Activated T-helper 2 cell treated with anti-CD3 and anti-CD28 coated beads, Interferon-gamma antibody, Interleukin-2, Interleukin-4, amounts not matched to agents 10 μg/mL and 5 μg/mL and 100 μg/mL, durations not matched to agents 14 hours and 24 hours and 36 hours (primary cell): ENCODE data around the gene WWC1. TPM values are rescaled to one million over a fixed set of nuclear protein-coding genes. Genes with fewer than 3 reads are reported as not detected.
"Not testable (repeated sequence)": the region's sequence is repeated elsewhere in the genome, so short reads cannot be mapped to it uniquely, and the experiment has no call there.

Source experiments
- DNase-seq: peaks from one replicate; pipeline ENCODE4 v3.0.0; 2021; ENCODE audit warnings: low spot score
- H3K27ac Mint-ChIP-seq: one replicate; pipeline ENCODE4 v1.8.0; 2021; ENCODE audit warnings: mixed read lengths
- H3K27me3 Mint-ChIP-seq: one replicate; pipeline ENCODE4 v1.8.0; 2021; ENCODE audit warnings: low read depth, mixed read lengths
- H3K36me3 Mint-ChIP-seq: one replicate; pipeline ENCODE4 v1.8.0; 2021; ENCODE audit warnings: low read depth, mixed read lengths
- H3K4me1 Mint-ChIP-seq: one replicate; pipeline ENCODE4 v1.8.0; 2021; ENCODE audit warnings: low read depth, mixed read lengths
- H3K4me3 Mint-ChIP-seq: one replicate; pipeline ENCODE4 v1.8.0; 2021; ENCODE audit warnings: low read depth, mild to moderate bottlenecking, moderate library complexity, mixed read lengths
- H3K9me3 Mint-ChIP-seq: one replicate; pipeline ENCODE4 v1.8.0; 2021; ENCODE audit warnings: mixed read lengths
- intact Hi-C: fragments of 100-400 bp; cut with micrococcal nuclease; formaldehyde crosslinking; loops from one replicate; pipeline ENCODE4 v1.15.1; 2023
- total RNA-seq: library from RNA; stranded (reverse); gene quantifications from 2 replicates; pipeline ENCODE4 v1.2.3, GENCODE V29; 2022

The WWC1 gene
- total RNA-seq, 1 donor from 2014 or later: 0.59 TPM

DNA sequence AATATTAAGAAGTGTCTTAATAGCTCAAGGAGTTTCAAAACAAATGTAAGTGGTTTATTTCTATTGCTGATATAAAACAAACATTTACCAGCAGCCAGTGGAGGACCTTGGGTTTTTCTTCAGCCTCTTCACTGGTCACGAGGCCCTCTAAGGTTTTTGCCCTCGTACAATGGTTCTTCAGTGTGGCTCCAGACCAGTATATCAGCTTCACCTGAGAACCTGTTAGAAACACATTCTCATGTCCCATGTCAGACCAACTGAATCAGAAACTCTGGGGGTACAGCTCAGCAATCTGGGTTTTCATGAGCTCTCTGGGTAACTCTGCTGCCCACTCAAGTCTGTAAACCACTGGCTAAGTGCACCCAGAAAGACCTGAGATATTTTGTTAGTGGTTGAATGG is 12.9 kb downstream of the WWC1 start:
- intact Hi-C loops: no loop called here
- Mint-ChIP-seq H3K27me3 (peaks cover 2% of the 10 kb centered on the region), H3K36me3 (no peaks in the 10 kb centered on the region), H3K4me3 (no peak overlapping the region), H3K4me1 (no peaks in the 10 kb centered on the region), H3K9me3 (no peaks in the 10 kb centered on the region), H3K27ac (no peak overlapping the region)
- no peak for DNase-seq

DNA sequence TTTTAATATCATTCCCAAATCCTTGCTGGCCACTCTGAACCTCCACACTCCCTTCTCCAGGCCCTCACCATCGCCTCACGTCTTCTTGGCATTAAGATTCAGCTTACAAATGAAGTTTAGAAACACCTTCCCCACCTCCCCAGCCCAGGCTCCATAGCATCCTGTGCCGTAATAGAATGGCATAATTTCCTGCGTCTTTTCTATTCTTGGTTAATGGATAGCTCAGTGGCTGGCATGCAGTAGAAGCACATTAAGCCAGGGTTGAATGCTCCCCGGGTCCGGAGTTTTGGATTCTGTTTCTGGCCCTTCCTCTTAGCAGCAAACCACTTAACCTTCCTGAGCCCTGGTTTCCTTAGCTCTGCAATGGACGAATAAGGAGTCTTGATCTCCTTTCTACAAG is 13.8 kb downstream of the WWC1 start:
- no peak overlapping the region for H3K27ac Mint-ChIP-seq

DNA sequence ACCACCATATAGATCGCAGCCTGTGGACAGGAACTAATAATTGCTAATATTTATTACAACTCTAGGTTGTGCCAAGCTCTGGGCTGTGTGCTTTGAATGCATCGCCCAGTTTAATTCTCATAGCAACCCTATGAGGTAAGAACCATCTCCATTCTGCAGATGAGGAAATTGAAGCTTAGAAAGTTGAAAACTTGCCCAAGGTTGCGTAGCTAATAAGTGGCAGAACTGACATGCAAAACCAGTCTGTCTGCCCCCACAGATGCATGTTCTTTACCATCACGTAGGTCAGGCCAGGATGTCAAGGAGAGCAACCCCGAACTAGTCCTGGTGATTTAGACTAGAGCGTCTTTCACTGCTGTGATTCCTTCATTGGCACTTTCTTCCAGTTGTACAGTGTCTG is 15.6 kb downstream of the WWC1 start:
- peaks cover 2% of the 10 kb centered on the region for H3K27me3 Mint-ChIP-seq
- H3K4me1 Mint-ChIP-seq: no peaks in the 10 kb centered on the region
- no peak overlapping the region for H3K27ac Mint-ChIP-seq
- intact Hi-C loops: no loop called here
- no peak for DNase-seq
- no peaks in the 10 kb centered on the region for H3K36me3 Mint-ChIP-seq
- H3K4me3 Mint-ChIP-seq: no peak overlapping the region
- H3K9me3 Mint-ChIP-seq: no peaks in the 10 kb centered on the region

More for the DNA sequence above, 13.8 kb downstream of the WWC1 start:
- intact Hi-C loops: no loop called here
- DNase-seq: no peak
- no peaks in the 10 kb centered on the region for H3K36me3 Mint-ChIP-seq
- H3K4me3 Mint-ChIP-seq: no peak overlapping the region
- H3K27me3 Mint-ChIP-seq: peaks cover 2% of the 10 kb centered on the region
- H3K9me3 Mint-ChIP-seq: no peaks in the 10 kb centered on the region
- no peaks in the 10 kb centered on the region for H3K4me1 Mint-ChIP-seq

DNA sequence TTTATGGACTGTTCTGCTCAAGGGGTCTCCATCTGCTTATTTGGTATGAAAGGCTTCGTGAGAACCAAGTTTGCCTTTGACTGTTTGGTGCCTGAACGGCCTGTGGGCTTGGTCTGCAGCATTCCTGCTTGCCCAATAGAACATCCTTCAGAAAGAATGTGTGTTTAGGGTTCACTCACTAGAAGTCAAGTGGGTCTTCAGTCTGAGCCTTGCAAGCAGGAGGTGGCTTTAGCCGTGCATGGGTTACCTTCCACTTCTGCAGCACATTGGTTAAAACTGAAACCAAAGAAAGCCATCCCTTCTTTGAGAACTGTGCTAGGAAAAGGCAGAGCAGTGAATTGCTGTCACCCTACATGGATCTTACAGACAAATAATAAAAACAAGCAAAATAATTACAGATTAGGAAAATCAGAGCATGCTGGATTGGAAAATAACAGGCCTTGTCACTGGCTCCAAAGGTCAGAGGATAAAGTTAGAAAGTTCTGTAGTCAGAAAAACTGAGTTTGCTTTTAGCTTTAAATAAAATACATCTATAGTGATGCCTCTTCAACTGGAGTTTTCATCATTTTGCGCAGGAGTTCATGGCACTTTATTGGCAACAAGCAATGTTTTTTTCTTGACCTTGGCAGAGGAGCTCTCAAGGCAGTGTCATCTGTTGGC is 16.6 kb downstream of the WWC1 start:
- H3K27me3 Mint-ChIP-seq: peaks cover 2% of the 10 kb centered on the region

DNA sequence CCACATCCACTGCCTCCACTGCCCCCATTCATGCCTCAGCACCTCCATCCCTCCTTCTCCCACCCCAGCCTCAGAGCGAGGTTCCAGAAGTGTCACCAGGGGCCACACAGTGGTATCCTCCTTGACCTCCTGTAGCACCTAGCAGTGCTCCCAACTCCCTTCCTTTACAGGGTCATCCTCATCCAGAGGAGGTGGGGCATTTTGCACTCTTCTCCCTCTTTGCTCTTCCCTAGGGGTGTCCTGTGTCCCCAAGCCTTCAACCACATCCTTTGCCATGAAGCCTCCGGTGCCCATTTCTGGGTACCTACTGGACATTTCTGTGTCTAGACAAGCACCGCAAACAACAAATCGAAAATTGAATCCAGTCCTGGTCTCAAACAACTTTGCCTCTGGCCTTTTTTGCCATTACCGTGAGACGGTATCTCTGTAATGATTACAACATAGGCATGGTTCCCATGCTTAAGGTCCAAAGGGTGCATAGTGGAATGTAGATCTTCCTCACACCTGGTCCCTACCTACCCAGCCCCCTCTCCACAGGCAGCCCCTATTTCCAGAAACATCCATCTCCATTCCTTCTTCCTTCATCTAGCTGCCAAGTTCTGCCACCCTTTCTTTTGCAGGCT is 17.6 kb downstream of the WWC1 start:
- Mint-ChIP-seq H3K27ac (no peak overlapping the region), H3K4me3 (no peak overlapping the region), H3K4me1 (no peaks in the 10 kb centered on the region), H3K27me3 (peaks cover 2% of the 10 kb centered on the region), H3K36me3 (no peaks in the 10 kb centered on the region), H3K9me3 (no peaks in the 10 kb centered on the region)
- intact Hi-C loops: no loop called here
- no peak for DNase-seq

More for the DNA sequence above, 16.6 kb downstream of the WWC1 start:
- no peaks in the 10 kb centered on the region for H3K36me3 Mint-ChIP-seq
- H3K4me3 Mint-ChIP-seq: no peak overlapping the region
- intact Hi-C loops: no loop called here
- DNase-seq: no peak
- H3K9me3 Mint-ChIP-seq: no peaks in the 10 kb centered on the region
- H3K4me1 Mint-ChIP-seq: no peaks in the 10 kb centered on the region
- H3K27ac Mint-ChIP-seq: no peak overlapping the region

DNA sequence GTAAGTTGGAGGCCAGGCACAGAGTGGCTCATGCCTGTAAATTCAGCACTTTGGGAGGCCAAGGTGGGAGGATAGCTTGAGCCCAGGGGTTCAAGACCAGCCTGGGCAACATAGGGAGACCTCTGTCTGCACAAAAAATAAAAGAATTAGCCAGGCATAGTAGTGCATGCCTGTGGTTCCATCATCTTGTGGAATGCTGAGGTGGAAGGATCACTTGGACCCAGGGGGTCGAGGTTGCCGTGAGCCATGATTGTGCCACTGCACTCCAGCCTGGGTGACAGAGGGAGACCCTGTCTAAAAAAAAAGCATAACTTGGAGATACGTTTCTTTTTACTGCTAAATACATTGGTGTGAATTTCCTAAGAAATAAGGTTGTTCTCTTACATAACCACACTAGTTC is 19.1 kb downstream of the WWC1 start:
- not testable (repeated sequence) for DNase-seq

DNA sequence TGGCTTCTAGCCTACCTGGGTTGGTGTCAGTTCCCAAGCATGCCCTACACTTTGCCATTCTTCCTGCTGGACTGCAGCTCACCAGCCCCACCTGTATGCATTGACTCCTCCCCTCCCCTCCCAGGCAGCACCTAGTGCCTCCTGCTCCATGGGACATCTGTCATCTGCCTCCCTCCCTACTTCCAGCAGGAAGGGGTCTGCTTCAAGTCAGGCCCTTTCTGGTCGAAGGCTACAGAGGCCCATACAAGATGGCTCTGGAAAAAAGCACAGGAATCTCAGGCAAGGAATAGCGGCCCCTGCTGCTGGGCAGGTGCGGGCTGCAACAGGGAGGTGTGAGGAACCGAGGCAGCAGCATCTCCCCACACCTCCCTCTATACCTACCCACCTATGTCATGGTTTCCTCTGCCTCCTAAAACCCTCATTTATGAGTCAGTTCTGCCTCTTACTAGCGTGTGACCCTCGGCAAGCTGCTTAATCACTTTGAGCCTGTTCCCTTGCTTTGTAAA is 19.7 kb downstream of the WWC1 start:
- intact Hi-C loops: no loop called here
- H3K27ac Mint-ChIP-seq: no peak overlapping the region
- H3K27me3 Mint-ChIP-seq: peaks cover 2% of the 10 kb centered on the region
- H3K36me3 Mint-ChIP-seq: no peaks in the 10 kb centered on the region
- H3K4me3 Mint-ChIP-seq: no peak overlapping the region
- no peaks in the 10 kb centered on the region for H3K4me1 Mint-ChIP-seq
- no peaks in the 10 kb centered on the region for H3K9me3 Mint-ChIP-seq
- no peak for DNase-seq

More for the DNA sequence above, 19.1 kb downstream of the WWC1 start:
- H3K36me3 Mint-ChIP-seq, H3K27me3 Mint-ChIP-seq, H3K27ac Mint-ChIP-seq, H3K9me3 Mint-ChIP-seq, H3K4me3 Mint-ChIP-seq, H3K4me1 Mint-ChIP-seq, intact Hi-C loops: not testable (repeated sequence)

DNA sequence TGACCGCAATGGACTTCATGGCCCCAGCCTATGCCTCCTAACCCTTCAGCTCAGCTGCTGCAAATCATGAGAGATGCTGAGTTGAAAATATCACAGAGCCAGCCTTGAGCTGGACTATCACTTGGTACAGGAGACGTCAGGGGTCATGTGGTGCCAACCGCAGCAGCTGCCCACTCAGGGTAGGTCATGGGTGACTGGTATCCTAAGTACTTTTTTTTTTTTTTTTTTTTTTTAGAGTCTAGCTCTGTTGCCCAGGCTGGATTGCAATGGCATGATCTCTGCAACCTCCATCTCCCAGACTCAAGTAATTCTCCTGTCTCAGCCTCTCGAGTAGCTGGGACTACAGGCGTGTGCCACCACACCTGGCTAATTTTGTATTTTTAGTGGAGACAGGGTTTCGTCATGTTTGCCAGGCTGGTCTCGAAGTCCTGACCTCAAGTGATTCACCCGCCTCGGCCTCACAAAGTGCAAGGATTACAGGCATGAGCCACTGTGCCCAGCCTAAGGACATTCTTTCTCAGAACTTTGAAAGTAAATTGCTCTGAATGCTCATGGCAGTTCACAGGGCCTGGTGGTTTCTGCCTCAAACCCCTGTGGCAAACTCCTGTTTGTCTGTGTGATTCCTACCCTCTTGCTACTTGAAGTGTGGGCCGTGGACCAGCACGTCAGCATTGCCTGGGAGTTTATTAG is 21.3 kb downstream of the WWC1 start:
- no peak overlapping the region for H3K4me3 Mint-ChIP-seq
- no peak for DNase-seq
- no peaks in the 10 kb centered on the region for H3K36me3 Mint-ChIP-seq
- no peaks in the 10 kb centered on the region for H3K9me3 Mint-ChIP-seq
- intact Hi-C loops: no loop called here
- H3K27ac Mint-ChIP-seq: no peak overlapping the region
- H3K27me3 Mint-ChIP-seq: peaks cover 2% of the 10 kb centered on the region
- H3K4me1 Mint-ChIP-seq: no peaks in the 10 kb centered on the region

DNA sequence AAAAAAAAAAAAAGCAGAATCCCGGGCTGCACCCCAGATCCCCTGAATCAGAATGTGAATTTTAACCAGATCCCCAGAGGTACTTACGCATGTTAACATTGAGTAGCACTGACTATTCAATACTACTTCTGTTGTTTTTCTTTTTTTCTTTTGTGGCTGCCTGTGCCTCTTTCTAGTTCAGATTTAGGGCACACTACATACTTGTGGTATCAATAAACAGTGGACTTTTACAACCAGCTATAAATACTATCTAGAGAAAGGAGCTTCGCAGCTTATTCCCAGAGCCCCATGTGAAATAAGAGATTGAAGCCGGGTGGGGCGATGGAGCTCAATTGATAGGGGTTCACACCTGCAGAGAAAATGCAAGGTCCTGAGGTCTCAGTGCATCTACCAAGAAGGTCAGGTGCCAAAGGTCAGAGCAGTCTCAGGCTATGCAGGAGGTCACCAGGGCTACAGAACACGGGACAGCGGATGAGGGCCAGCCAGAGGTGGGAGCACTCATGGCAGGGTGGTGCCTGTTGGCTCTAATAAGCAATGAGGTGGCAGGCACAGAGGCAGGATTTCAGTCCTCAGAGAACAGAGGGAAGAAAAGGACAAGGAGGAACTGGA is 22.3 kb downstream of the WWC1 start:
- DNase-seq: no peak
- no peaks in the 10 kb centered on the region for H3K36me3 Mint-ChIP-seq
- no peak overlapping the region for H3K4me3 Mint-ChIP-seq
- intact Hi-C loops: no loop called here
- H3K27ac Mint-ChIP-seq: no peak overlapping the region
- H3K4me1 Mint-ChIP-seq: no peaks in the 10 kb centered on the region
- peaks cover 2% of the 10 kb centered on the region for H3K27me3 Mint-ChIP-seq
- no peaks in the 10 kb centered on the region for H3K9me3 Mint-ChIP-seq

DNA sequence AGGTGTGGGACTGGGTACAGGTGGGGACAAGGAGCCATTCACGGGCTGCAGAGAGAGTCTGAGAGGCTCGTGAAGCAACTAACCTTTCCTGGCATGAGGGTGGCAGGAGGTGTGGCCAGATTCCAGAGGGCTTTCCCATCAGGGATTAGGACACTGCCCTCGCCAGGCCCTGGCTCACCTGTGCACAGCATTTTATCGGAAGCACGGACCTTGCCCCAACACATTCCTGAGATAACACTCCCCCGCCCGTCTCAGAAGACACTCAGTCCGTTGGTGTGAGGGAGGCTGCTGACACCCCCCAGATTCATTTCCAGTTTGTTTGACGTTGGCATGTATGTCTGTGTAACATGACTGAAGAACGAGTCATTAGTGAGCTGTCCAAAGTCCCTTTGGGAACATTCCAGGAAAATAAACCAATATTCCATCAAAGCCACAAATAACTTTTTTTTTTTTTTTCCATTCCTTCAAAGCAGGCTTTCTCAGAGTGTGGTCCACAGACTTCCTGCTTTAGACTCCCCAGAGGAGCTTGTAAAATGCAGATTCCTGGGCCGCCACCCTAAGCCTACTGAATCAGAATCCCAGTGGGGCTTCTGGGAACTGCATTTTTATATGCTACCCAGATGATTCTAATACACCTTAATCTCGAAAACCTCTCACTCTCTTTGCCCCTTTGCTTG is 23.4 kb downstream of the WWC1 start:
- no peaks in the 10 kb centered on the region for H3K27me3 Mint-ChIP-seq
- no peak for DNase-seq
- H3K9me3 Mint-ChIP-seq: no peaks in the 10 kb centered on the region
- no peaks in the 10 kb centered on the region for H3K36me3 Mint-ChIP-seq
- intact Hi-C loops: no loop called here
- no peak overlapping the region for H3K27ac Mint-ChIP-seq
- no peak overlapping the region for H3K4me3 Mint-ChIP-seq
- no peaks in the 10 kb centered on the region for H3K4me1 Mint-ChIP-seq

DNA sequence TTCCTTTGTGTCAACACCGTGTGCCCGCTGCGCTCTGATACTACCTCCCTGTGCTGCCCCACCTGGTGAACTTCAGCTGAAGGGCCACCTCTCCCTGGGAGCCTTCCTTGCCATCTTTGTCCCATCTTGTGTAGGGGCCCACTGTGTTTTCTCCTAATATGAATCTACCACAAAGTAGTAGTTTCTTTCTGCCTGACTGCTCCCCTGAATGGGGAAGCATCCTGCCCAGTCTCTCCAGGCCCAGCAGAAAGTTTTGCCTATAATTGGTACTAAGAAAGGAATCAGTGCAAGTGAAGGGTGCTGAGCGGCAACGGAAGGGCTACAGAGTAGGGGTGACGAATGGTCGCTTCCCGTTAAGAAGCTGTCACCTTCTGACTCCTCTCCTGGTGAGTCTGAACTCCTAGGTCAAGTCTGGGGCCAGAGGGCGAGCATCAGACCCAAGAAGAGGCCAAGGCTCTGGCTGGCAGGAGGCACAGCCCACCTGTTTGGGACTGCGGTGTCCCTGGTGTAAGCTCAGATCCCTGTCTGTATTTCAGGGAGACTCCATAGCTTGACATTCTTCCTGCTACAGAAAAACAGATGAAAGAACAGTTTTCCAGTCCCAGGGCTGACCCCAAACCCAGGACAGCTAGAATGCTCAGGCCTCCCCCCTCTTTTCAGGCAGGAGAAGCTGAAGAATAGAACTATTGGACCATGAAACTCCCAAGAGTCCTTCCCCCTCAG is 24.1 kb downstream of the WWC1 start:
- intact Hi-C loops: no loop called here
- H3K4me1 Mint-ChIP-seq: no peaks in the 10 kb centered on the region
- H3K27ac Mint-ChIP-seq: no peak overlapping the region
- H3K27me3 Mint-ChIP-seq: no peaks in the 10 kb centered on the region
- H3K36me3 Mint-ChIP-seq: no peaks in the 10 kb centered on the region
- no peak for DNase-seq
- no peak overlapping the region for H3K4me3 Mint-ChIP-seq
- no peaks in the 10 kb centered on the region for H3K9me3 Mint-ChIP-seq

DNA sequence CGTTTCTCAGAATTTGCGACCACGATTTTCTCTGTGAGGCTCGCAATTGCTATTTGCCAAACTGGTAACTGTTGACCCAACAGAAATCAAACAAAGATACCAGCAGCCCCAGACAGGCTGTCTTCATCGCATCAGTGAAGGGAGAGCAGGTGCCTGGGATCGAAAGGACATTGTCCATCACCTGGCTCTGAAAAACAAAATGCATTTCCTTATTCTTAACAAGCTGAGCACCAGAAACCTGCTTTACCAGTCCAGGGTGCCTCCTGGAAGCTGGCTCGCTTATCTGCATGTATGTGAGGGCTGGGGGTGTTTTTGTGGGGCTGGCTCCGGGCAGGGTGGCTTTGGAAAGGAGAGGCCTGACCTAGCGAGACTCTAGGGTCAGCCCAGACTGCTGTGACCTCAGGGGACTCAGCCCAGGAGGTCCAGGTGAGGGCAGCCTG is 24.7 kb downstream of the WWC1 start:
- intact Hi-C loops: no loop called here
- DNase-seq: no peak
- H3K4me1 Mint-ChIP-seq: no peaks in the 10 kb centered on the region
- H3K36me3 Mint-ChIP-seq: no peaks in the 10 kb centered on the region
- H3K9me3 Mint-ChIP-seq: no peaks in the 10 kb centered on the region
- no peak overlapping the region for H3K27ac Mint-ChIP-seq
- no peaks in the 10 kb centered on the region for H3K27me3 Mint-ChIP-seq
- no peak overlapping the region for H3K4me3 Mint-ChIP-seq
